H1 (cell line): ENCODE measurements around the gene CFH.

Experiments used
- CBX8 ChIP-seq: fragments of 300-800, 300-1000 bp; sonication (generic); IDR thresholded peaks from 2 replicates; pipeline ENCODE4 v1.7.1; 2016; ENCODE audit warnings: low read depth, low read length, borderline replicate concordance
- CHD2 ChIP-seq: IDR thresholded peaks from 2 replicates; pipeline ENCODE4 v1.6.1; 2012; ENCODE audit warnings: low read length, improper control_type of control experiment
- EZH2 ChIP-seq: fragments of 200-600 bp; sonication (generic); IDR thresholded peaks from 2 replicates; pipeline ENCODE4 v1.7.1; 2012; ENCODE audit warnings: low read depth, mild to moderate bottlenecking, moderate library complexity, low read length, inconsistent platforms; ENCODE audit not compliant: severe bottlenecking
- KDM5A ChIP-seq: fragments of 200-600 bp; IDR thresholded peaks from 2 replicates; pipeline ENCODE4 v1.7.1; 2012; ENCODE audit warnings: mild to moderate bottlenecking, low read length, inconsistent platforms, mixed read lengths
- TEAD4 ChIP-seq: IDR thresholded peaks from 2 replicates; pipeline ENCODE4 v1.6.1; 2012; ENCODE audit warnings: low read depth, low read length, inconsistent platforms, mixed read lengths

DNA sequence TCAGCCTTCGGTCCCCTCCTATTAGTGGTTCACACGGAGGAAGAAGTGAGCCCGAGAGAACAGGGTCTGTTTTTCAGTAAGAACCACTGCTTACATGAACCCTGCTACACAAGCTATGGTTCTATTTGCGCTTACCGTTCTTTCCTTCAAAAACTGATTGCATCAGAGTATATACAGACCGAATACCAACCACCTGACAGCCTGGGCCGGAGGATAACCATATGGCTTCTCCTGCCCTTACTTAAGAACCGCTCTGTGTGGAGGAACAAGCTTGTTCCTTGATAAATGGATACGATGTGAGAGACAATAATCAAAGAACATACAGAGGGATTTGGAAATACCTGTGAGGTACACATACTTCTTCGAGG lies 42.5 kb upstream of the CFH start:
- no peak for TF ChIP-seq CBX8
- TF ChIP-seq EZH2 = no peak
- TF ChIP-seq TEAD4 = no peak
- no peak for TF ChIP-seq CHD2
- TF ChIP-seq KDM5A = no peak
